ENCODE results near the gene PRPF19.

Gene PRPF19

DNA sequence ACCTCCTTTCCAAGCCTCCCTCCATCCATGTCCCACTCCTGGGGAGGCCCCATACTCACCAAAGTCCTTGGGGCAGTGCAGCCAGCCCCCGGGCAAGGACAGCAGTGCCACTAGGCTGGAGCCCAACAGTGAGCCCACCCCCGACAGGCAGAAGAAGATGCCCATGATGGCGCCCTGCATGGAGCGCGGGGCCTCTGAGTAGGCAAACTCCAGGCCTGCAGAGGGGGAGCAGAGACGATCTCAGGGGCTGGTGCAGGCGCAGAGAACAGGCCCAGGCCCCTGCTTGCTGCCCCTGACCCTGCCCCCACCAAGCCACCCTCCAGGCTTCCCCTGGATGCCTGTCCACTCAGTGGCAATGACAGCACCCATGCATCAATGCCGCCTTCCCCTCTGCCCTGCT is 31.4 kb upstream of the PRPF19 start:
- H3K4me3 ChIP-seq (ENCODE audit: low read depth, low read length) = no peak overlapping the region
- TF ChIP-seq, protein P1, sequence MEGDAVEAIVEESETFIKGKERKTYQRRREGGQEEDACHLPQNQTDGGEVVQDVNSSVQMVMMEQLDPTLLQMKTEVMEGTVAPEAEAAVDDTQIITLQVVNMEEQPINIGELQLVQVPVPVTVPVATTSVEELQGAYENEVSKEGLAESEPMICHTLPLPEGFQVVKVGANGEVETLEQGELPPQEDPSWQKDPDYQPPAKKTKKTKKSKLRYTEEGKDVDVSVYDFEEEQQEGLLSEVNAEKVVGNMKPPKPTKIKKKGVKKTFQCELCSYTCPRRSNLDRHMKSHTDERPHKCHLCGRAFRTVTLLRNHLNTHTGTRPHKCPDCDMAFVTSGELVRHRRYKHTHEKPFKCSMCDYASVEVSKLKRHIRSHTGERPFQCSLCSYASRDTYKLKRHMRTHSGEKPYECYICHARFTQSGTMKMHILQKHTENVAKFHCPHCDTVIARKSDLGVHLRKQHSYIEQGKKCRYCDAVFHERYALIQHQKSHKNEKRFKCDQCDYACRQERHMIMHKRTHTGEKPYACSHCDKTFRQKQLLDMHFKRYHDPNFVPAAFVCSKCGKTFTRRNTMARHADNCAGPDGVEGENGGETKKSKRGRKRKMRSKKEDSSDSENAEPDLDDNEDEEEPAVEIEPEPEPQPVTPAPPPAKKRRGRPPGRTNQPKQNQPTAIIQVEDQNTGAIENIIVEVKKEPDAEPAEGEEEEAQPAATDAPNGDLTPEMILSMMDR (IDR thresholded peaks at IDR 0.05; ENCODE audit: low read depth, low read length) = no peak

- no peak overlapping the region for H3K4me3 ChIP-seq (ENCODE audit: low read depth, low read length)
Observed at GRCh38 chr11:60937144-60937527, 30.8 kb upstream of the PRPF19 start.

DNA sequence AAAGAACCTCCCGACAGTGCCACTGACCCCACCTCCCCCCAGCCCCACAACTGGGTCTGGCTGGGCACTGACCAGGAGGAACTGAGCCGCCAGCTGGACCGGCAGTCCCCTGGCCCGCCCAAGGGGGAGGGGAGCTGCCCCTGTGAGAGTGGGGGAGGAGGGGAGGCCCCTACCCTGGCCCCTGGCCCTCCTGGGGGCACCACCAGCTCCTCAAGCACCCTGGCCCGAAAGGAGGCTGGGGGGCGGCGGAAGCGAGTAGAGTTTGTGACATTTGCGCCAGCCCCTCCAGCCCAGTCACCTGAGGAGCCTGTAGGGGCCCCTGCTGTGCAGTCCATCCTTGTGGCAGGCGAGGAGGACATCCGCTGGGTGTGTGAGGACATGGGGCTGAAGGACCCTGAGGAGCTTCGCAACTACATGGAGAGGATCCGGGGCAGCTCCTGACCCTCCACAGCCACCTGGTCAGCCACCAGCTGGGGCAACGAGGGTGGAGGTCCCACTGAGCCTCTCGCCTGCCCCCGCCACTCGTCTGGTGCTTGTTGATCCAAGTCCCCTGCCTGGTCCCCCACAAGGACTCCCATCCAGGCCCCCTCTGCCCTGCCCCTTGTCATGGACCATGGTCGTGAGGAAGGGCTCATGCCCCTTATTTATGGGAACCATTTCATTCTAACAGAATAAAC is 30.2 kb upstream of the PRPF19 start:
- TF ChIP-seq, protein P1 (IDR thresholded peaks at IDR 0.05; ENCODE audit: low read depth, low read length) = no peak

More at GRCh38 chr11:60937144-60937527, 30.8 kb upstream of the PRPF19 start:
- TF ChIP-seq, protein P1 (IDR thresholded peaks at IDR 0.05; ENCODE audit: low read depth, low read length) = no peak

DNA sequence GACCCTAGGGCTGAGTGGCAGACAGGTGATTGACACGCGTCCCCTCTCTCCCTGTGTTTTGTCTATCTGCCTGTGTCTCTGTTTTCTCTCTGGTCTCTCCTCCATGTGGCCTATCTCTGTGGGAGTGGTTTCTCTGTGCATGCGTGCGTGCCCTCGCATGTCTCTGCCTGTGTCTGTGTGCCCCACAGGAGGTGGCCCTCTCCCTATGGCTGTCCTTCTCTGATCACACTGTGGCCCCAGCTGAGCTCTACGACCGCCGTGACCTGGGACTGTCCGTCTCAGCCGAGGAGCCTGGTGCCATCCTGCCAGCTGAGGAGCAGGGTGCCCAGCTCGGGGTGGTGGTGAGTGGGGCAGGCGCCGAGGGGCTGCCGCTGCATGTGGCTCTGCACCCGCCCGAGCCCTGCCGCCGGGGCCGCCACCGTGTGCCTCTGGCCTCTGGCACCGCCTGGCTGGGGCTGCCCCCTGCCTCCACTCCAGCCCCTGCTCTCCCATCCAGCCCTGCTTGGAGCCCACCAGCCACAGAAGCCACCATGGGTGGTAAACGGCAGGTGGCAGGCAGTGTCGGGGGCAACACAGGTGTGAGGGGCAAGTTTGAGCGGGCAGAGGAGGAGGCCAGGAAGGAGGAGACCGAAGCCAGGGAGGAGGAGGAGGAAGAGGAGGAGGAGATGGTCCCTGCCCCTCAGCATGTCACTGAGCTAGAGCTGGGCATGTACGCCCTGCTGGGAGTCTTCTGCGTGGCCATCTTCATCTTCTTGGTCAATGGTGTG is 29.5 kb upstream of the PRPF19 start:
- no peak overlapping the region for H3K4me3 ChIP-seq (ENCODE audit: low read depth, low read length)
- TF ChIP-seq, protein P1 (IDR thresholded peaks at IDR 0.05; ENCODE audit: low read depth, low read length) = no peak

More for the DNA sequence above, 30.2 kb upstream of the PRPF19 start:
- no peak overlapping the region for H3K4me3 ChIP-seq (ENCODE audit: low read depth, low read length)

- TF ChIP-seq, protein P1 (IDR thresholded peaks at IDR 0.05; ENCODE audit: low read depth, low read length) = no peak
Observed at GRCh38 chr11:60934790-60935605, 28.6 kb upstream of the PRPF19 start.

GRCh38 chr11:60934124-60934789 is 27.9 kb upstream of the PRPF19 start:
- H3K4me3 ChIP-seq (ENCODE audit: low read depth, low read length) = no peak overlapping the region
- TF ChIP-seq, protein P1 (IDR thresholded peaks at IDR 0.05; ENCODE audit: low read depth, low read length) = no peak

More at GRCh38 chr11:60934790-60935605, 28.6 kb upstream of the PRPF19 start:
- H3K4me3 ChIP-seq (ENCODE audit: low read depth, low read length) = no peak overlapping the region

Measured in WI38 (cell line).